Stimulated activated CD8-positive, alpha-beta memory T cell treated with anti-CD3 and anti-CD28 coated beads, Interleukin-15, amount 100 ng/mL, for 4 hours (primary cell): ENCODE data around the gene INTS2.
A peak's percentile ranks its signal among the peaks of the same experiment; 100 is the strongest.
"Not testable (repeated sequence)": the region's sequence is repeated elsewhere in the genome, so short reads cannot be mapped to it uniquely, and the experiment has no call there.

ENCODE experiments used
- DNase-seq, 2 donors: peaks; one replicate each; pipeline ENCODE4 v3.0.0-alpha.2; 2020; ENCODE audit warnings: low read depth in 2 of 2

INTS2 gene, protein sequence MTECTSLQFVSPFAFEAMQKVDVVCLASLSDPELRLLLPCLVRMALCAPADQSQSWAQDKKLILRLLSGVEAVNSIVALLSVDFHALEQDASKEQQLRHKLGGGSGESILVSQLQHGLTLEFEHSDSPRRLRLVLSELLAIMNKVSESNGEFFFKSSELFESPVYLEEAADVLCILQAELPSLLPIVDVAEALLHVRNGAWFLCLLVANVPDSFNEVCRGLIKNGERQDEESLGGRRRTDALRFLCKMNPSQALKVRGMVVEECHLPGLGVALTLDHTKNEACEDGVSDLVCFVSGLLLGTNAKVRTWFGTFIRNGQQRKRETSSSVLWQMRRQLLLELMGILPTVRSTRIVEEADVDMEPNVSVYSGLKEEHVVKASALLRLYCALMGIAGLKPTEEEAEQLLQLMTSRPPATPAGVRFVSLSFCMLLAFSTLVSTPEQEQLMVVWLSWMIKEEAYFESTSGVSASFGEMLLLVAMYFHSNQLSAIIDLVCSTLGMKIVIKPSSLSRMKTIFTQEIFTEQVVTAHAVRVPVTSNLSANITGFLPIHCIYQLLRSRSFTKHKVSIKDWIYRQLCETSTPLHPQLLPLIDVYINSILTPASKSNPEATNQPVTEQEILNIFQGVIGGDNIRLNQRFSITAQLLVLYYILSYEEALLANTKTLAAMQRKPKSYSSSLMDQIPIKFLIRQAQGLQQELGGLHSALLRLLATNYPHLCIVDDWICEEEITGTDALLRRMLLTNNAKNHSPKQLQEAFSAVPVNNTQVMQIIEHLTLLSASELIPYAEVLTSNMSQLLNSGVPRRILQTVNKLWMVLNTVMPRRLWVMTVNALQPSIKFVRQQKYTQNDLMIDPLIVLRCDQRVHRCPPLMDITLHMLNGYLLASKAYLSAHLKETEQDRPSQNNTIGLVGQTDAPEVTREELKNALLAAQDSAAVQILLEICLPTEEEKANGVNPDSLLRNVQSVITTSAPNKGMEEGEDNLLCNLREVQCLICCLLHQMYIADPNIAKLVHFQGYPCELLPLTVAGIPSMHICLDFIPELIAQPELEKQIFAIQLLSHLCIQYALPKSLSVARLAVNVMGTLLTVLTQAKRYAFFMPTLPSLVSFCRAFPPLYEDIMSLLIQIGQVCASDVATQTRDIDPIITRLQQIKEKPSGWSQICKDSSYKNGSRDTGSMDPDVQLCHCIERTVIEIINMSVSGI

DNA sequence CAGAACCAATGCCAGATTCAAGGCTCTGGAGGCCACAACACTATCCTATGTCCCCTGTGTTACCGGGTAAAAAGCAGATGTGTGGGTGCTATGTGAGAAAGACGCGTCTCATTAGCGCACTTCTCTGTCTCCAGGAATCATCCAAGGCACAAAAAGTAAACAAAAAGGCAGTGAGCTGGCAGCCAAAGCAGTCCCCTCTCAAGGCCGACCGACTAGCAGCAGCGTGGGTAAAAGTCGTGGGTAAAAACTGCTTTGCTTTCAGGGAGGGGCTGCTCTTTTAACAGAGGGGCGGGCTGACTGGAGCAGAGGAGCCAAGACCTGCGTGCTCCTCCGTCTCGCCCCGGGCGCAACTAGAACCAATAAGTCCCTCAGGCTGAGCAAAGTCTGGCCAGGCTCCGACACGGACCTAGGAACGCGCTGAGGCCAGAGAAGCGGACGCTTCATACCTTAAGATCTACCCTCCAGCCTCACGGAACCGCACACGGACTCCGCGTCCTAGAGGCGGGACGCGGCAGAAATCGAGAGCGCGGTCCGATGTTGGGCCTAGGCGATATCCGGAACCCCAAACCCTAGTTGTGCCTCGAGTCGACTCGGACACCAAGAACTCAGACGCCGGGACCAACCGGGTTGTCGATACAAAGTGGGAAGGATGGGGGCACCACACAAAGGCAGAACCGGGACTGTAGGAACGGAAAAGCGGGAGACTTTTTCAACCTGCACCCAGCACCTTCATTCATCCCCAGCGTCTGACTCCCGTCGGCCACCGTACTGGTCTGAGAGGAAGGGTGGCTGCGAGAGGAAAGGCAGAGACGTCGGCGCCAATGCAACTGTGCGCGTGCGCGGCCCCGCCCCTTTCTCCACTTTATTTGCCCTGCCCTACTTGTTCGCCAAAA lies at the start of gene INTS2:
Gene INTS2 (minus strand): TSS at position 775 of the 893 bp plus-strand sequence. CDS start 1,338 bp downstream, outside the sequence.
- DNase-seq, result peak; percentile 87 to 89

DNA sequence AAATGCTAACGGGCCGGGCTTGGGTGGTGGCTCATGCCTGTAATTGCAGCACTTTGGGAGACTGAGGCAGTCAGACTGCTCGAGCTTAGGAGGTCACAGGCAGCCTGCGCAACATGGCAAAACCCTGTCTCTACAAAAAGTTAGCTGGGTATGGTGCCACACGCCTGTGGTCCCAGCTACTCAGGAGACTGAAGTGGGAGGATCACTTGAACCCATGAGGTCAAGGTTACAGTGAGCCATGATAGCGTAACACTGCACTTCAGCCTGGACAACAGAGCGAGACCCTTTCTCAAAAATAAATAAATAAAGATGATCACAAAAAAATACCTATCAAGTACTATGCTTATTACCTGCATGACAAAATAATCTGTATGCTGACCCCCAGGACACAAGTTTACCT lies 46.3 kb upstream of the INTS2 start:
- no peak for DNase-seq

DNA sequence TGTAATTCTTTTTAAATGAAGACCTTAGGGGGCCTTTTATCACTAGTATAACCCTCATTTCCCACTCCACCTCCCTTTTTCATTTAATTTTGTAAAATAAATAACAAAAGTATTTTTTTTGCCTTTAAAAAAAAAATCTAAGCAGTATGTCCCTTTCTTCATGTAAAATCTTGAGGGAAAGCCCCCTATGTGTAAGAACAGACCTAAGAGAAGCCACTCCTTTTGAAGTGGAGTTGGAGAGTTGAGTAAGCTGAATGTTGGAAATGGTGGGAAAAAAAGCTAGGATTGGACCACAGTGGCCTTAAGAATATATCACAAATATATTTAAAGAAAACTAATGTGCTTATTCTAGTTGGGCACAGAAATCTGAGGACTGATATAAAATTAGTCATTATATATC lies 44.5 kb upstream of the INTS2 start:
- no peak for DNase-seq

DNA sequence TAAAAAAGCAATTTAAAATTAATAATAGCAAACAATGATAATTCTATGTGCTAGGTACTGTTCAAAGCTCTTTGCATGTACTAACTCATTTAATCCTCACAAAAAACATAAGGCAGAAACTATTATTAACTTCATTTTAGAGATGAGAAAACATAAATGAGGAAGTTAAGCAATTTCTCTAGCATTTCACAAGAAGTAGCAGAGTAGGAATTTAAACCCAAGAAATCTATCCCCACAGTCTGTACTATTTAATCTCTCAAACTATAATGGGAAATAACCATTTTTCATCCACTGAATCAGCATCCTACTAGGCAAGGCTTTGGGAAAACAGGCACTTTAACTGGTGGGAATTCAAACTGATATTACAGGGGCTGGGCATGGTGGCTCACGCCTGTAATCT lies 42.2 kb upstream of the INTS2 start:
- DNase-seq, result no peak

DNA sequence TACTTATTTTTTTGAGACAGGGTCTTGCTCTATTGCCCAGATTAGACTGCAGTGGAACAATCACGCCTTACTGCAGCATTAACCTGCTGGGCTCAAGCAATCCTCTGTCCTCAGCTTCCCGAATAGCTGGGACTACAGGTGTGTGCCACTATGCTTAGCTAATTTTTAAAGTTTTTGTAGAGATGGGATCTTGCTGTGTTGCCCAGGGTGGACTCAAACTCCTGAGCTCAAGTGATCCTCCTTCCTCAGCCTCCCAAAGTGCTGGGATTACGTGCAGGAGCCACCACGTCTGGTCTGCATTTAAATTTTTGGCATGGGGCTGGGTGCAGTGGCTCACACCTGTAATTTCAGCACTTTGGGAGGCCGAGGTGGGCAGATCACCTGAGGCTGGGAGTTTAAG lies 41.0 kb upstream of the INTS2 start:
- no peak for DNase-seq

DNA sequence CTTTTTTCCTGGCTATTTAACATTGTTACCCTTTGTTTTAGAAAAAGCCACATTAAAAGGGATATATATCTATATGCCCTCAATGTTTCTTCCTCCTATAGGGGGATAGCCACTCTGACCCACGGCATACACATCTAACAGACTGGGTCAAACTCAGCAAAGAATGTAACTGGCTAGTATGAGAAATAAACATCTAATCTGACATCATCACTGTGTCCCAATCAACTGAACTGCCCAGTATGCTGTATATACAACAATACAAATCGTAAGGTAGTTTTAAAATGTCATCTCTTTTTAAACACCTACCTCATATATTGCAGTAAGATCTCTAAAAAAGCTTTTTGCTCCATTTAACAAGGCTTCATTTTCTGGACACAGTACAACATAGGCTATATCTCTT lies 39.9 kb upstream of the INTS2 start:
- no peak for DNase-seq

DNA sequence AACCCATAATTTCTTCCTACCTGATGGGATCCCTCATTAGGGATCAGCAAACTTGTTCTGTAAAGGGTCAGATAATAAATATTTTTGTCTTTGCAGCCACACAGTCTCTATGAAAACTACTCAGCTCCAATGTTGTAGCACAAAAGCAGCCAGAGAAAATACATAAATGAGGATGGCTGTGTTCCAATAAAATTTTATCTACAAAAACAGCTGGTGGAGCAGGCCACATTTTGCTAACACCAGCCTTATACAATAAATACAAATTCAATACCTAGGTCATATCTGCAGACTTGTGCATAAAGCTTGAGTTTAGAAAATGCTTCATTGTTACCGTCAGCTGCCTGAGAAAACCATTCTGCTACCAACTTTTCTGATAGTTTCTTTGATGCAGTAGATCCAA lies 38.4 kb upstream of the INTS2 start:
- no peak for DNase-seq

DNA sequence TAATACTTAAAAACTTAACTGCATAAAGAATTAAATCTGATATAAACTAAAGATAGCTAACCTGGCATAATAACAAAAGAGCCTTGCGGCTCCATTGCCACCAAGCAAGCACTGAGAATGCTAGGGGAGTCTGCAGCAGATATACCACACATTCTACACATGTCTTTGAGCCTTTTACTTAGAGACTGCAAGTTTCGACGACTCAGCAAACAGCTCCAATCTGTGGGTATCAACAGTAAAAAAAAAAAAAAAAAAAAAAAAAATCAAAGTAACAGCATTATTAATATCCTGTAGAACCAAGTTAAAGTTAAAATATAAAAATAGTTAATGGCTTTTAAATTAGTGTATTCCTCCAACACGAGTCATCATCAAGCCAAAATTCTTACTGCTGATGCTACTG lies 27.8 kb upstream of the INTS2 start:
- no peak for DNase-seq

DNA sequence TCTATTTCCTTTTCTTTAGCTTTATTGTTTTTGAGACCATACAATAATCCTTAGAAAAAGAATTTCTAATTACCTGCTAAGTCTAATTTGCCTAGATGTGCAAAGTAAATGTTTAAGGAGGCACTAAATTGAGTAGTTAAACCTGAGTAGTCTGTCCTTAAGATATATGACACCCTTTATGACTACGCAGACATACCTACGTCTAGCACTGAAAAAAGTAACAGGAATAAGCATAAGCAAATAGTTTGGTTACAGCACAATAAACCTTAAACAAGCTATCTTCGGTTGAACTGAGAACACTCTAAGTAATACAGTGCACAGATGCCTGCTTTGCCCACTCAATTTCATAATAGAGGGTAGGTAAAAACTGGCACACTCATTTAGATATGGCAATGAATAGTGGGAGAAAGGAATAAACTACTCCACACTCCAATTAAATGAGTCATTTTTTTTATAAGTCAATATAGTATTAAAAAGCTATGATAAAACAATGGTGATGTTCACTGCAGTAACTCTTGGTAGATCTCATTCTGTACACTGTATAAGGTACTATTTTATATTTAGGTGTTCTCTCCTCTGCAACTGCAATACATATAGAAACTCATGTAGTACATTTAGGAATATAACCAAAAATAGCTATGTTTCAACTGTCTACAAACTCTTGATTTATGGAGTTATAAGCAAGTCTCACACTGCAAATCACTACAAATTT lies 19.7 kb upstream of the INTS2 start:
- DNase-seq, result no peak

DNA sequence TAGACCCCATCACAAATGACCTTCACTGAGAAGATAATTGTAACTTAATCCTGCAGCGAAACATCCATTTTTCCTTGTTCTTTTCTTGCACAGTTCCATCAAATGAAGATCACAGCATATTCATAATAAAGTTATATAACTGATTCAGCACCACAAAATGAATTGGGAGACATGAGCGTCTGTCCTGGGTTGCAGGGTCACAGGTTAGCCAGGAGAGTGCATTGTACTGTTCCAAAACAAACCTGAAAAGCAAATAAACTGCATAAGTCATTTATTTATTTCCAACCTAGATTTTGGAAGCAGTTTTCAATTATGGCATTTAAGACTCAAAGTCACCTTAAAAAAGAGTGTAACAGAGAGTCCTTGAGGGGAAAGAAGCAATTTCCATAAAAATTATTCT lies 18.6 kb upstream of the INTS2 start:
- DNase-seq, result no peak

DNA sequence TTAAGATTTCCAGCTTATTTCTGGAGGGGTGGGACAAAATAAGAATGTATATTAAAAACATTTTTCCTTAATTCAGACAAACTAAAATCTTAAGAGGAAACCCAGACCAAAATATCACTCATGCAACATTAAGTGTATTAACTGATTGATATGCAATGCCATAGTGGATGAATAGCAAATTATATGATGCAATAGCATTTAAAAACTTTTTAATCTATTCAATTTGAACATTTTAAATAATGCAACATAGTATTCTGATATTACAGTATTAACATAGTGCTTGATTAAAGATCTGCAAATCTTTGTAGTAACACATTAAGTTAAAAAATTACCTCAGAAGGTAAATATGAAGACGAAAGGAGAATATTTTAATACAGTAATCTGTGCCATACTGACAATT lies 15.3 kb upstream of the INTS2 start:
- no peak for DNase-seq

DNA sequence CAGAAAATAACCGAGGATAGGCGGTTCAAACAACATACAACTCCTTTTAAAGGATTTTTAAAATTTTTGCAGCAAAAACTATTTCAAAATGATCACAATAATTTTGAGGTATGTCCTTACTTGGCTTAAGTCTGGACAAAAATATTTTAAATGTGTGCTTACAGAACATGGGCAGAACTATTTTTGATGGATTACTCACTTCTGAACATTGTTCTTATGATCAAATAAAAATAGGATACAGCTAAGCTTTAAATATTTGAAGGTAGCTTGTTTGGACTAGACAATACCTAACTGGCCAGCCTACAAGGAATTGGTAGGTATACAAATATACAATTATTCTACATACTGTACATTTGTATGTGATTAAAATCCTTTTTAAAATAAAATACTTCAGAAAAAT lies 14.3 kb upstream of the INTS2 start:
- no peak for DNase-seq

DNA sequence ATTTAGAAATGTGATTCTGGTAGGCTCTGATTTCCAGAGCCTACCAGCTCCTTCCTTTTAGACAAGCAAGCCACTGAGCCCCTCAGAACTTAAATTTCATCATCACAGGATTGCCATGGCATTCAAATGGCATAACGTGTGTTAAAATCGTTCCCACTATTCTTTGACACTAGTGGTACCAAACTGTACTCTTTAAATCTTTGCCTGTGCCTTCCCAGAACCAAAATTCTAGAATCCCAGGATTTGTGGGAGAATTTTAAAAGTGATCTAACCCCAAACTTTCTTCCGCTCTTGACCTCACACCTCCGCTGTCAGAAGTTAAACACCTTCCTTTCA lies 287 bp upstream of the INTS2 start:
- DNase-seq, result no peak

DNA sequence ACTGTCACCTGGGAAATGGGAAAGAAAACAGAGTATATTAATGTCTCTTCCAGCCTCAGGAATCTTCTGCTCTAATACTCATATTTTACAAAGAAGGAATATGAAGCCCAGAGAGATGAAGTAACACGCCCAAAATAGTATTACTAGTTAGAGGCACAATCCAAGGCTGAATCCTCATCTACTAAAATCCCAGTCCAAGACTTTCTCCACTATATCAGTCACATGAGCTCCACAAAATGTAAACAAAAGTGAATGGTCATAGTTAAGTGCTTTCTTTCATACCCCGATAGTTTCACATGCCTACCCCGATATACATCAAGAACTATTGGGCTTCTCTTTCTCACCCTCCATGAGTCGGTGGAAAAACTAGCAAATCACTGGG lies 965 bp downstream of the INTS2 start:
- DNase-seq, result no peak

DNA sequence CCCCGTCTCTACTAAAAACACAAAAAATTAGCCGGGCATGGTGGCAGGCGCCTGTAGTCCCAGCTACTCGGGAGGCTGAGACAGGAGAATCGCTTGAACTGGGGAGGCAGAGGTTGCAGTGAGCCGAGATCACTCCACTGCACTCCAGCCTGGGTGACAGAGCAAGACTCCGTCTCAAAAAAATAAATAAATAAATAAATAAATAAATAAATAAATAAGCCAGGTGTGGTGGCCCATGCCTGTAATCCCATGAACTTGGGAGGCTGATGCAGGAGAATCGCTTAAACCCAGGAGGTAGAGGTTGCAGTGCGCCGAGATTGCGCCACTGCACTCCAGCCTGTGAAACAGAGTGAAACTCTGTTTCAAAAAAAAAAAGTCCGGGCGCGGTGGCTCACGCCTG lies 12.6 kb downstream of the INTS2 start:
- DNase-seq, result not testable (repeated sequence)

DNA sequence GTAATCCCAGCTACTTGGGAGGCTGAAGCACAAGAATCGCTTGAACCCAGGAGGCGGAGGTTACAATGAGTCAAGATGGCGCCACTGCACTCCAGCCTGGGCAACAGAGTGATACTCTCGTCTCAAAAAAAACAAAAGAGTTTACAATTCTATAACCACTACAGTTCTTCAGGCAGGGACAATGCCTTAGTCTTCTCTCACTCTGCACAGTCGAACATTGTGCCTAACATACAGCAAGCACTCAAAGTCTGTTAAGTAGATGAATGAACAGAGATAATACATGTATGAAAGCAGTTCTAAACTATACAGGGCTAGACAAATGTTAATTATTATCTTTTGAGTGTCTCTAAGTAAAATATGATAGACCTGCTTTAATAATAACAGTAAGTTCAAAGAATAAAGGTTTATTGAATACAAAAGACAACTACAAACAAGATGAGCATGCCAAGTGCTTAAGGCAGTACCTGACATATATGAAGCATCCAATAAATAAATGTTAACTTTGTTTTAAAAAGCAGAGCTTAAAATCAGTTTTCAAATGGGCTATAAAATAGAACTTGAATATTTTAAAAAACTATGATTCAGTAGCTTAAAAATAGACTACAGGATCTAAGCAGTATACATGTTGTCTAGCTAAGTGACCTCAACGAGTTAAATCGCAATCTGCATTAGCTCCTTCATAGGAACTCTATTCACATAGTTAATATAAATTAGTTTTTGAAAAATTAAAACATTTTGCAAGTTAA lies 19.3 kb downstream of the INTS2 start:
- DNase-seq, result no peak

DNA sequence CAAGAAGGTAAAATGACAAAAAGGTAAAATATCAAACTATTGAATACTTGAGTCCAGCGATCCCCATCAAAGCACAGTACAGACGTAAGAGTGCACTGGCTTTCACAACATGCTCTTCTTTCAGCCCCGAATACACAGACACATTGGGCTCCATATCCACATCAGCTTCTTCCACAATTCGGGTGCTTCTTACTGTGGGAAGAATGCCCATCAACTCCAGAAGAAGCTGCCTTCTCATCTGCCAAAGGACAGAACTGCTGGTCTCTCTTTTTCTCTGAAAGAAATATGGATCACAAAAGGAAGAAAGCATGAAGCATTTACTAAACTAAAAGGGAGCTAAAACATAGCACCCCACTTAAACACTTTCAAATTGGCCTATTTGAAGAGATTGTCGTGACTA lies 20.4 kb downstream of the INTS2 start:
- no peak for DNase-seq

DNA sequence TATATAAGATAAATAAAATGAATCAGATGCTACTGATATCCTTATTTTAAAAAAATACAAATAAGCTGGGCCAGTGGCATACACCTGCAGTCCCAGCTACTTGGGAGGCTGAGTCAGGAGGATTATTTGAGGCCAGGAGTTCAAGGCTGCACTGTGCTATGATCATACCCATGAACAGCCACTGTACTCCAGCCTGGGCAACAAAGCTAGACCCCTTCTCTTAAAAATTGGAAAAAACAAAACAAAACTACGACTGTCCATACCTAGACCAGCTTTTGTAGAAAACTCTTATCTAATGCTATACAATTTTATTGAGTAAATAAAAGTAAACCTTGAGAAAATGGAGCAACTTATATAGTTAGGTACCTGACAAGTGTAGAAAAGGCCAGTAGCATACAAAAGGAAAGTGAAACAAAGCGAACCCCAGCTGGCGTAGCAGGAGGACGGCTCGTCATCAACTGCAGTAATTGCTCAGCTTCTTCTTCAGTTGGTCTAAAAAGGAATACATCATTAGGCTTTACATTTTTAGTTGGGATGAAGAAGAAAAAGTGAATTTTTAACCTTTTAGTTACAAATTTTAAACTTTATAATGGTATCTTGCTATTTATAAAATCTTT lies 23.6 kb downstream of the INTS2 start:
- DNase-seq, result no peak

DNA sequence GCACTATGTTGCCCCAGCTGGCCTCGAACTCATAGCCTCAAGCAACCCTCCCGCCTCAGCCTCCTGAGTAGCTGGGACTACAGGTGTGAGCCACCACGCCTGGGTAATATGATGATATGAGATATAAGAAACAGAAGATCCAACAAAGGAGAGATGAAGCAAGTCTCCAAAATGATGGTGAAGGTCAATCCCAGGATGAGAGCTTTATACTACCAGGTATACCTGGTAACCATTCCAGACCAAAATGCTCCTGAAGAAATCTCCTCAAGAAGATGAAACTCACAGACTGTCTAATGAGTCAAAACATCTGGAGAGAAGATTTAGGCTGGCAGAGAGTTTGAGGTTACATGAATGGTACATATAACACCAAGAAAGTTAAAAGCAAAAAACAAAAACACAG lies 24.5 kb downstream of the INTS2 start:
- DNase-seq, result no peak
